Endothelial cell of umbilical vein (primary cell): ENCODE data around the gene ITGA11. TPM values are rescaled to one million over a fixed set of nuclear protein-coding genes. Genes with fewer than 3 reads are reported as not detected.

ENCODE experiments used
- BruUV-seq: library from RNA; stranded (reverse); fragments of 400-500 nt; replicated peaks from 2 replicates; lab custom pipeline; 2021; lab: Mats Ljungman, UMichigan
- CTCF ChIA-PET: fragments of 300-600, 350-600 bp; sonication (Branson Sonifier 250); formaldehyde crosslinking; loops from one replicate; lab custom pipeline; 2021; ENCODE audit warnings: antibody characterized with exemption, inconsistent platforms; lab: Charles Lee
- POLR2A ChIA-PET: fragments of 300-600, 350-600 bp; sonication (Branson Sonifier 250); formaldehyde crosslinking; loops from one replicate; lab custom pipeline; 2021; ENCODE audit warnings: antibody characterized with exemption, inconsistent platforms; lab: Charles Lee
- DNase-seq: peaks from one replicate; pipeline ENCODE4 v3.0.0-alpha.2; 2011; ENCODE audit warnings: low read depth, low spot score
- FAIRE-seq: peaks from 2 replicates; lab custom pipeline; 2011; peaks lifted over from hg19 to GRCh38; lab: Jason Lieb, UNC
- H2AFZ ChIP-seq: 2 replicates; pipeline ENCODE4 v1.6.0; 2012; ENCODE audit warnings: low read depth, low read length, control low read depth, inconsistent platforms
- H3K27ac ChIP-seq: 2 replicates; pipeline ENCODE4 v1.5.1; 2011; ENCODE audit warnings: low read depth, mild to moderate bottlenecking, control low read depth, low read length, moderate library complexity; ENCODE audit not compliant: insufficient read depth
- H3K27me3 ChIP-seq, 2 experiments: 2 replicates each; pipeline versions ENCODE4 v1.6.0 to v1.6.1; 2011; ENCODE audit warnings: low read length in 2 of 2, mixed read lengths in 1 of 2; ENCODE audit not compliant: control insufficient read depth in 2 of 2, insufficient read depth in 2 of 2
- H3K36me3 ChIP-seq, 2 experiments: 2 replicates in 1 of 2; 3 replicates in 1 of 2; pipeline ENCODE4 v1.5.1; 2011; ENCODE audit warnings: low read length in 2 of 2, mild to moderate bottlenecking in 1 of 2, moderate library complexity in 1 of 2; ENCODE audit not compliant: control insufficient read depth in 2 of 2, insufficient read depth in 2 of 2; ENCODE audit errors: extremely low read depth in 1 of 2
- H3K4me1 ChIP-seq: 3 replicates; pipeline ENCODE4 v1.5.1; 2011; ENCODE audit warnings: mild to moderate bottlenecking, low read length; ENCODE audit not compliant: control insufficient read depth, insufficient read depth; ENCODE audit errors: extremely low read depth
- H3K4me2 ChIP-seq: 2 replicates; pipeline ENCODE4 v1.6.1; 2011; ENCODE audit warnings: low read length, control low read depth, mixed read lengths; ENCODE audit not compliant: insufficient read depth
- H3K4me3 ChIP-seq, 3 experiments: fragments of 200-600 bp in 1 of 3; sonication (generic), shearing (Covaris generic) in 1 of 3; replicated peaks in 1 of 3; 2 replicates each; pipeline ENCODE4 v1.5.1; 2011 to 2016; ENCODE audit warnings: control low read depth in 3 of 3, low read length in 3 of 3, mild to moderate bottlenecking in 2 of 3, inconsistent platforms in 1 of 3, low read depth in 1 of 3, moderate library complexity in 1 of 3; ENCODE audit not compliant: insufficient read depth in 1 of 3
- H3K79me2 ChIP-seq: 2 replicates; pipeline ENCODE4 v1.6.0; 2012; ENCODE audit warnings: low read length, inconsistent platforms; ENCODE audit not compliant: control insufficient read depth, insufficient read depth
- H3K9ac ChIP-seq: replicated peaks from 2 replicates; pipeline ENCODE3; 2011; ENCODE audit warnings: low read length, control low read depth; ENCODE audit not compliant: insufficient read depth; ENCODE audit errors: extremely low read depth
- H3K9me1 ChIP-seq: replicated peaks from 3 replicates; pipeline ENCODE4 v1.6.0; 2011; ENCODE audit warnings: mild to moderate bottlenecking, low read length; ENCODE audit not compliant: control insufficient read depth, insufficient read depth; ENCODE audit errors: extremely low read depth
- H3K9me3 ChIP-seq: replicated peaks from 2 replicates; pipeline ENCODE4 v1.5.1; 2012; ENCODE audit warnings: low read length, inconsistent platforms; ENCODE audit not compliant: control insufficient read depth, insufficient read depth
- H4K20me1 ChIP-seq: replicated peaks from 2 replicates; pipeline ENCODE3; 2011; ENCODE audit warnings: mild to moderate bottlenecking, low read length; ENCODE audit not compliant: control insufficient read depth, insufficient read depth; ENCODE audit errors: extremely low read depth
- CTCF ChIP-seq, 2 donors: IDR thresholded peaks; 1 replicate in 1 of 2; 2 replicates in 1 of 2; pipeline ENCODE4 v1.5.1; 2011; ENCODE audit warnings: low read length in 2 of 2, mild to moderate bottlenecking in 2 of 2, moderate library complexity in 2 of 2, control low read depth in 1 of 2, inconsistent platforms in 1 of 2, low read depth in 1 of 2; ENCODE audit not compliant: insufficient read depth in 1 of 2; ENCODE audit errors: extremely low read depth in 1 of 2
- EZH2 ChIP-seq: IDR thresholded peaks from 2 replicates; pipeline ENCODE4 v1.6.1; 2012; ENCODE audit warnings: borderline replicate concordance, low read depth, mild to moderate bottlenecking, moderate library complexity, low read length, inconsistent platforms; ENCODE audit not compliant: severe bottlenecking
- GATA2 ChIP-seq: IDR thresholded peaks from 2 replicates; pipeline ENCODE4 v1.7.0; 2011; ENCODE audit warnings: low read depth, mild to moderate bottlenecking, moderate library complexity, mixed read lengths, low read length; ENCODE audit not compliant: insufficient read length, insufficient read depth
- JUN ChIP-seq: IDR thresholded peaks from 2 replicates; pipeline ENCODE4 v1.6.1; 2011; ENCODE audit warnings: borderline replicate concordance, low read depth; ENCODE audit not compliant: insufficient read length, insufficient read depth
- MAX ChIP-seq: IDR thresholded peaks from 2 replicates; pipeline ENCODE4 v1.6.1; 2011; ENCODE audit not compliant: insufficient read depth, insufficient read length
- MYC ChIP-seq: IDR thresholded peaks from one replicate; pipeline ENCODE4 v1.6.1; 2011; ENCODE audit warnings: mild to moderate bottlenecking, low read depth, low read length
- dilution Hi-C: fragments of 300-500 bp; cut with MboI; formaldehyde crosslinking; loops from one replicate; pipeline ENCODE4 v1.15.0; 2019; ENCODE audit warnings: low sequenced_read_pairs; ENCODE audit not compliant: extremely low pct_ligation_motif_present
- intact Hi-C: fragments of 100-400 bp; cut with micrococcal nuclease; formaldehyde crosslinking; loops from one replicate; pipeline ENCODE4 v1.10.0; 2022
- polyA plus RNA-seq, 4 experiments: library from polyadenylated mRNA; depleted of rRNA in 3 of 4; stranded (reverse) in 3 of 4; unstranded in 1 of 4; fragments of >200 nt; gene quantifications; 2 replicates each; pipeline versions ENCODE4 v1.2.1 to v1.2.3, GENCODE V29; 2011 to 2012; ENCODE audit warnings: missing spikeins in 1 of 4
- total RNA-seq: library from RNA; stranded (reverse); gene quantifications from 2 replicates; pipeline ENCODE4 v1.2.3, GENCODE V29; 2021

ITGA11 gene
- total and polyA plus RNA-seq, 2 donors (not counting 3 experiments of a cell fraction or from before 2014, with no cell fraction given) = 0.18 to 1.0 TPM

- Histone ChIP-seq H3K27ac (no peak overlapping the region), H3K4me3 (no peak overlapping the region), H3K36me3 (no peaks in the 10 kb centered on the region), H3K27me3 (no peaks in the 10 kb centered on the region), H3K9me3 (no peaks in the 10 kb centered on the region), H2AFZ (no peak overlapping the region), H3K4me1 (peaks cover 6% of the 10 kb centered on the region), H3K9me1 (no peaks in the 10 kb centered on the region), H3K4me2 (no peak overlapping the region), H4K20me1 (no peaks in the 10 kb centered on the region), H3K79me2 (no peaks in the 10 kb centered on the region), H3K9ac (no peak overlapping the region)
- BruUV-seq = no TSS peak
- dilution Hi-C loops = no loop called here
- TF ChIP-seq MYC (no peak), JUN (no peak), CTCF (IDR thresholded peaks at IDR 0.05; ENCODE audit: extremely low read depth in 1 of 2, insufficient read depth in 1 of 2, low read depth in 1 of 2, low read length in 2 of 2) (no peak), GATA2 (no peak), EZH2 (no peak), MAX (no peak)
- POLR2A ChIA-PET = no interaction called here
- DNase-seq (no peak), FAIRE-seq (no peak)
- intact Hi-C loops = no loop called here
- CTCF ChIA-PET = interaction anchor here (1.0 to 2.9 kb wide), 10 partner anchors 9 to 610 kb away, joined by 3 to 26 read pairs (median 8); no protein-coding TSS in a partner anchor
Observed at GRCh38 chr15:68315035-68315434, 116.9 kb downstream of the ITGA11 start.
